Natural killer cell (primary cell): ENCODE data around the gene GRM5. TPM values are rescaled to one million over a fixed set of nuclear protein-coding genes. Genes with fewer than 3 reads are reported as not detected.
A peak's percentile ranks its signal among the peaks of the same experiment; 100 is the strongest.

Experiments
- ATAC-seq, 3 donors: fragments of 150-1000 bp in 2 of 3; fragments of 200-7000 bp in 1 of 3; cut with Tn5 transposase; 1 replicate in 1 of 3; 2 replicates in 2 of 3; pipeline ENCODE4 v1.10.0; 2021; ENCODE audit warnings: mild to moderate bottlenecking in 2 of 3, moderate library complexity in 2 of 3
- DNase-seq, 2 donors: peaks; one replicate each; pipeline versions ENCODE4 v3.0.0 to v3.0.0-alpha.2; 2013 to 2021; ENCODE audit warnings: mixed read lengths in 1 of 2
- H3K27ac ChIP-seq: one replicate; pipeline ENCODE4 v1.5.1; 2013; ENCODE audit warnings: mild to moderate bottlenecking, low read length
- H3K27me3 ChIP-seq: one replicate; pipeline ENCODE4 v1.6.1; 2013; ENCODE audit warnings: low read length; ENCODE audit not compliant: control insufficient read depth, insufficient read depth
- H3K36me3 ChIP-seq: one replicate; pipeline ENCODE4 v1.6.1; 2013; ENCODE audit warnings: low read length; ENCODE audit not compliant: control insufficient read depth, insufficient read depth
- H3K4me1 ChIP-seq: one replicate; pipeline ENCODE4 v1.6.1; 2013; ENCODE audit warnings: low read length; ENCODE audit not compliant: control insufficient read depth, insufficient read depth
- H3K4me3 ChIP-seq: one replicate; pipeline ENCODE4 v1.5.1; 2013; ENCODE audit warnings: low read length
- H3K9me3 ChIP-seq: one replicate; pipeline ENCODE4 v1.6.1; 2013; ENCODE audit warnings: low read length; ENCODE audit not compliant: control insufficient read depth, insufficient read depth
- H3K27ac Mint-ChIP-seq, 2 donors: one replicate each; pipeline ENCODE4 v1.8.0; 2022; ENCODE audit warnings: mild to moderate bottlenecking in 2 of 2, mixed read lengths in 2 of 2, moderate library complexity in 1 of 2
- H3K27me3 Mint-ChIP-seq, 2 donors: one replicate each; pipeline ENCODE4 v1.8.0; 2022; ENCODE audit warnings: low read depth in 2 of 2, mixed read lengths in 2 of 2
- H3K36me3 Mint-ChIP-seq: one replicate; pipeline ENCODE4 v1.8.0; 2022; ENCODE audit warnings: mixed read lengths
- H3K4me1 Mint-ChIP-seq, 2 donors: one replicate each; pipeline ENCODE4 v1.8.0; 2022; ENCODE audit warnings: mixed read lengths in 2 of 2
- H3K4me3 Mint-ChIP-seq: one replicate; pipeline ENCODE4 v1.8.0; 2022; ENCODE audit warnings: mild to moderate bottlenecking, moderate library complexity, mixed read lengths
- H3K9me3 Mint-ChIP-seq, 2 donors: one replicate each; pipeline ENCODE4 v1.8.0; 2022; ENCODE audit warnings: mixed read lengths in 2 of 2
- CTCF ChIP-seq: fragments of 200-600 bp; IDR thresholded peaks from one replicate; pipeline ENCODE4 v1.8.0; 2022; ENCODE audit warnings: antibody characterized with exemption
- WGBS: methylation state at CpG from one replicate; pipeline ENCODE4 v1.1.7; 2013; ENCODE audit warnings: missing lambda C conversion rate; ENCODE audit not compliant: insufficient coverage; 5-methylcytosine and 5-hydroxymethylcytosine counted together
- intact Hi-C: fragments of 100-400 bp; cut with micrococcal nuclease; formaldehyde crosslinking; loops from one replicate; pipeline ENCODE4 v1.14.2; 2022
- total RNA-seq, 4 donors: library from RNA; stranded (reverse); fragments of 120-200 nt in 1 of 4; gene quantifications; one replicate each; pipeline versions ENCODE4 v1.2.3 to v1.2.4, GENCODE V29; 2013 to 2022

Gene GRM5
- total RNA-seq, 3 donors from 2014 or later (not counting 1 experiment from before 2014, with no cell fraction given) = not detected

- Histone ChIP-seq H3K27ac (no peak overlapping the region), H3K4me1 (peaks cover 11% of the 10 kb centered on the region), H3K36me3 (no peaks in the 10 kb centered on the region), H3K9me3 (no peaks in the 10 kb centered on the region), H3K27me3 (peaks cover 28% of the 10 kb centered on the region), H3K4me3 (no peak overlapping the region)
- no peak for TF ChIP-seq CTCF
- H3K27ac Mint-ChIP-seq = no peak overlapping the region
- intact Hi-C loops = no loop called here
- H3K4me1 Mint-ChIP-seq = peaks cover 14 to 22% of the 10 kb centered on the region in 2 donors
- DNase-seq = no peak
- H3K36me3 Mint-ChIP-seq = no peaks in the 10 kb centered on the region
- peaks cover 41 to 71% of the 10 kb centered on the region in 2 donors for H3K27me3 Mint-ChIP-seq
- peak; percentile 12 to 22 (median 21) for ATAC-seq
- H3K9me3 Mint-ChIP-seq = no peaks in the 10 kb centered on the region
- WGBS = 17% methylated on average over 23 of the region's 23 CpGs
- H3K4me3 Mint-ChIP-seq = peak overlapping the region; percentile 91
Measured at GRCh38 chr11:88508418-88508758, 557.4 kb downstream of the GRM5 start.

GRCh38 chr11:88507771-88508417 lies 557.9 kb downstream of the GRM5 start:
- H3K27me3 Mint-ChIP-seq = peaks cover 38 to 71% of the 10 kb centered on the region in 2 donors
- H3K27me3 ChIP-seq = peaks cover 30% of the 10 kb centered on the region
- ATAC-seq = no peak
- no peak overlapping the region for H3K4me3 ChIP-seq
- peak overlapping the region; percentile 91 for H3K4me3 Mint-ChIP-seq
- intact Hi-C loops = no loop called here
- H3K36me3 Mint-ChIP-seq = no peaks in the 10 kb centered on the region
- no peak overlapping the region for H3K27ac ChIP-seq
- WGBS = 72% methylated on average over 11 of the region's 11 CpGs
- H3K9me3 ChIP-seq = no peaks in the 10 kb centered on the region
- TF ChIP-seq CTCF = no peak
- DNase-seq = no peak
- peaks cover 14 to 22% of the 10 kb centered on the region in 2 donors for H3K4me1 Mint-ChIP-seq
- H3K27ac Mint-ChIP-seq = no peak overlapping the region
- H3K36me3 ChIP-seq = no peaks in the 10 kb centered on the region
- H3K4me1 ChIP-seq = peaks cover 11% of the 10 kb centered on the region
- no peaks in the 10 kb centered on the region for H3K9me3 Mint-ChIP-seq

- Mint-ChIP-seq H3K27ac (no peak overlapping the region), H3K4me3 (no peak overlapping the region), H3K36me3 (no peaks in the 10 kb centered on the region), H3K27me3 (peaks cover 8 to 40% of the 10 kb centered on the region in 2 donors), H3K9me3 (no peaks in the 10 kb centered on the region), H3K4me1 (no peaks in the 10 kb centered on the region)
- intact Hi-C loops = no loop called here
- Histone ChIP-seq H3K27me3 (peaks cover 7% of the 10 kb centered on the region), H3K27ac (no peak overlapping the region), H3K36me3 (no peaks in the 10 kb centered on the region), H3K4me3 (no peak overlapping the region), H3K4me1 (no peaks in the 10 kb centered on the region), H3K9me3 (no peaks in the 10 kb centered on the region)
- 68% methylated on average over 2 of the region's 2 CpGs for WGBS
- no peak for ATAC-seq
- no peak for DNase-seq
- TF ChIP-seq CTCF = no peak
Measured at GRCh38 chr11:88501541-88501940, 564.2 kb downstream of the GRM5 start.

- intact Hi-C loops = no loop called here
- no peaks in the 10 kb centered on the region for H3K36me3 Mint-ChIP-seq
- H3K4me3 Mint-ChIP-seq = no peak overlapping the region
- H3K9me3 Mint-ChIP-seq = no peaks in the 10 kb centered on the region
- H3K27me3 Mint-ChIP-seq = peaks cover under 1 to 7% of the 10 kb centered on the region in 2 donors
- no peak overlapping the region for H3K27ac Mint-ChIP-seq
- Histone ChIP-seq H3K4me1 (no peaks in the 10 kb centered on the region), H3K27me3 (peaks cover 4% of the 10 kb centered on the region), H3K36me3 (no peaks in the 10 kb centered on the region), H3K27ac (no peak overlapping the region), H3K4me3 (no peak overlapping the region), H3K9me3 (no peaks in the 10 kb centered on the region)
- TF ChIP-seq CTCF = no peak
- no peak for ATAC-seq
- no peak for DNase-seq
- 83% methylated on average over 2 of the region's 2 CpGs for WGBS
- no peaks in the 10 kb centered on the region for H3K4me1 Mint-ChIP-seq
Measured at GRCh38 chr11:88495836-88496235, 569.9 kb downstream of the GRM5 start.
